HCT116 (cell line): Measurements from ENCODE around the gene STARD7. TPM values are rescaled to one million over a fixed set of nuclear protein-coding genes. Genes with fewer than 3 reads are reported as not detected.

Experiments used
- ATAC-seq: fragments of 200-7000 bp; cut with Tn5 transposase; 2 replicates; pipeline ENCODE4 v1.9.1; 2020; ENCODE audit warnings: mild to moderate bottlenecking, moderate library complexity
- BruUV-seq: library from RNA; stranded (reverse); fragments of 400-500 nt; replicated peaks from 2 replicates; lab custom pipeline; 2021; lab: Mats Ljungman, UMichigan
- CTCF ChIA-PET: fragments of 300-600 bp; sonication (Branson Sonifier 250); formaldehyde crosslinking; loops from one replicate; lab custom pipeline; 2021; ENCODE audit warnings: antibody characterized with exemption; lab: Charles Lee
- POLR2A ChIA-PET: fragments of 300-600, 350-600 bp; sonication (Branson Sonifier 250); formaldehyde crosslinking; loops from one replicate; lab custom pipeline; 2021; ENCODE audit warnings: antibody characterized with exemption; lab: Charles Lee
- RAD21 ChIA-PET, 2 experiments: fragments of 300-600 bp; sonication (Branson Sonifier 250); formaldehyde crosslinking; loops; one replicate each; lab custom pipeline; 2023; ENCODE audit warnings: low total read pairs in 2 of 2; ENCODE audit not compliant: uncharacterized antibody in 2 of 2, unreplicated experiment in 2 of 2, low non-redundant PET in 1 of 2; lab: Charles Lee
- DNase-seq: peaks from one replicate; pipeline ENCODE4 v3.0.0-alpha.2; 2010; ENCODE audit warnings: low read depth, low spot score
- H2AFZ ChIP-seq: fragments of 200-600 bp; shearing (Covaris generic), sonication (generic); 2 replicates; pipeline ENCODE4 v1.6.1; 2017; ENCODE audit warnings: low read depth, mixed run types, mixed read lengths, antibody characterized with exemption, low read length; ENCODE audit not compliant: poor library complexity, severe bottlenecking
- H3K27ac ChIP-seq: 2 replicates; pipeline ENCODE4 v1.5.1; 2012; ENCODE audit warnings: low read depth, low read length
- H3K27me3 ChIP-seq: fragments of 200-600 bp; sonication (generic); 2 replicates; pipeline ENCODE4 v1.6.1; 2016; ENCODE audit warnings: mixed run types, low read length, mixed read lengths; ENCODE audit not compliant: insufficient read depth
- H3K36me3 ChIP-seq, 2 experiments: fragments of 200-500 bp in 1 of 2; fragments of 200-600 bp in 1 of 2; sonication (Bioruptor generic) in 1 of 2; sonication (generic) in 1 of 2; 2 replicates each; pipeline versions ENCODE4 v1.5.1 to v1.6.1; 2014 to 2016; ENCODE audit warnings: low read length in 2 of 2, inconsistent platforms in 1 of 2, mixed read lengths in 1 of 2, mixed run types in 1 of 2; ENCODE audit not compliant: insufficient read depth in 2 of 2, control insufficient read depth in 1 of 2
- H3K4me1 ChIP-seq, 2 experiments: fragments of 200-600 bp in 1 of 2; sonication (generic) in 1 of 2; 2 replicates each; pipeline versions ENCODE4 v1.5.1 to v1.6.1; 2012 to 2017; ENCODE audit warnings: low read length in 2 of 2, inconsistent platforms in 1 of 2, mild to moderate bottlenecking in 1 of 2, mixed read lengths in 1 of 2, mixed run types in 1 of 2, moderate library complexity in 1 of 2; ENCODE audit not compliant: insufficient read depth in 2 of 2, control insufficient read depth in 1 of 2
- H3K4me2 ChIP-seq: fragments of 200-600 bp; sonication (generic); 2 replicates; pipeline ENCODE4 v1.6.1; 2017; ENCODE audit warnings: mixed run types, low read length, mixed read lengths
- H3K4me3 ChIP-seq, 2 experiments: fragments of 200-600 bp in 1 of 2; sonication (generic) in 1 of 2; replicated peaks in 1 of 2; 2 replicates each; pipeline ENCODE4 v1.5.1; 2011 to 2016; ENCODE audit warnings: low read length in 2 of 2, control low read depth in 1 of 2, low read depth in 1 of 2, mild to moderate bottlenecking in 1 of 2, mixed read lengths in 1 of 2, mixed run types in 1 of 2
- H3K79me2 ChIP-seq: fragments of 200-600 bp; sonication (generic); 2 replicates; pipeline ENCODE4 v1.6.1; 2017; ENCODE audit warnings: mild to moderate bottlenecking, mixed run types, low read length, moderate library complexity, mixed read lengths; ENCODE audit not compliant: insufficient read depth
- H3K9ac ChIP-seq: fragments of 200-600 bp; sonication (generic); 2 replicates; pipeline ENCODE4 v1.6.1; 2016; ENCODE audit warnings: low read length, mixed read lengths
- H3K9me2 ChIP-seq: fragments of 200-600 bp; sonication (generic), shearing (Covaris generic); 2 replicates; pipeline ENCODE4 v1.6.1; 2017; ENCODE audit warnings: mixed run types, mild to moderate bottlenecking, moderate library complexity; ENCODE audit not compliant: insufficient read depth
- H3K9me3 ChIP-seq, 2 experiments: fragments of 200-500 bp in 1 of 2; fragments of 200-600 bp in 1 of 2; sonication (Bioruptor generic) in 1 of 2; sonication (generic) in 1 of 2; 2 replicates each; pipeline ENCODE4 v1.6.1; 2014 to 2017; ENCODE audit warnings: low read length in 2 of 2, mixed read lengths in 2 of 2, inconsistent platforms in 1 of 2, low read depth in 1 of 2, mild to moderate bottlenecking in 1 of 2, mixed run types in 1 of 2, moderate library complexity in 1 of 2; ENCODE audit not compliant: control insufficient read depth in 1 of 2, insufficient read depth in 1 of 2
- H4K20me1 ChIP-seq: fragments of 200-600 bp; sonication (generic), shearing (Covaris generic); 2 replicates; pipeline ENCODE4 v1.6.1; 2017; ENCODE audit warnings: mixed run types, mild to moderate bottlenecking, moderate library complexity; ENCODE audit not compliant: insufficient read depth
- ELF1 ChIP-seq: IDR thresholded peaks from 2 replicates; pipeline ENCODE4 v1.6.1; 2012; ENCODE audit warnings: low read depth, borderline replicate concordance
- FOSL1 ChIP-seq: IDR thresholded peaks from 2 replicates; pipeline ENCODE4 v1.6.1; 2012; ENCODE audit warnings: low read depth
- intact Hi-C: fragments of 100-400 bp; cut with micrococcal nuclease; formaldehyde crosslinking; loops from 2 replicates; pipeline ENCODE4 v1.10.0; 2022
- total RNA-seq: library from RNA; stranded (reverse); gene quantifications from one replicate; pipeline ENCODE4 v1.2.1, GENCODE V29; 2021; ENCODE audit not compliant: unreplicated experiment
- TF ChIP-seq, protein P1 (sequence below): IDR thresholded peaks from 2 replicates; pipeline ENCODE4 v1.6.1; 2011; ENCODE audit warnings: mild to moderate bottlenecking, low read length, moderate library complexity; ENCODE audit not compliant: insufficient replicate concordance; ENCODE audit errors: extremely low read depth
- TF ChIP-seq, protein P2 (sequence below): IDR thresholded peaks from 2 replicates; pipeline ENCODE4 v1.6.1; 2012; ENCODE audit warnings: low read depth

The STARD7 gene
- total RNA-seq, 1 experiment from 2014 or later, result 160 TPM

DNA sequence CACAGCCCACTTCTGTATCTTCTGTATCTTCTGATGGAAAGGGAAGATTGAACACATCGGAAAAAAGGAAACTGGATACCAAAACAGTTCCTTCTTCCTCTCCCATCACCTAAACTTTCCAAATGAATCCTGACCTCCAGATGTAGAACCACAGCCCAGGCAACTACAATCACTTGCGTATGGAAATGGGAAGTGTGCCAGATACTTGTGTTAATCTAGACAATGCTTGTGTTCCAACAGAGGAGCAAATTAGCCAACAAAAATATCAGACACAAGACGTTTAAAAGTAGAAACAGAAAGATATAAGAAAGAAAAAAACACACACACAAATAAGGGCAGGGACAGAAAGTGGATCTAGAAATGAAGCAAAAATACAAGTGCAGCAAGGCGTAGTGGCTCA lies 32.0 kb downstream of the STARD7 start:
- no TSS peak for BruUV-seq
- H3K79me2 ChIP-seq, result no peaks in the 10 kb centered on the region
- ChIA-PET RAD21 (no interaction called here), CTCF (no interaction called here), POLR2A (no interaction called here)
- ATAC-seq, result no peak
- DNase-seq, result no peak
- TF ChIP-seq, protein P1, sequence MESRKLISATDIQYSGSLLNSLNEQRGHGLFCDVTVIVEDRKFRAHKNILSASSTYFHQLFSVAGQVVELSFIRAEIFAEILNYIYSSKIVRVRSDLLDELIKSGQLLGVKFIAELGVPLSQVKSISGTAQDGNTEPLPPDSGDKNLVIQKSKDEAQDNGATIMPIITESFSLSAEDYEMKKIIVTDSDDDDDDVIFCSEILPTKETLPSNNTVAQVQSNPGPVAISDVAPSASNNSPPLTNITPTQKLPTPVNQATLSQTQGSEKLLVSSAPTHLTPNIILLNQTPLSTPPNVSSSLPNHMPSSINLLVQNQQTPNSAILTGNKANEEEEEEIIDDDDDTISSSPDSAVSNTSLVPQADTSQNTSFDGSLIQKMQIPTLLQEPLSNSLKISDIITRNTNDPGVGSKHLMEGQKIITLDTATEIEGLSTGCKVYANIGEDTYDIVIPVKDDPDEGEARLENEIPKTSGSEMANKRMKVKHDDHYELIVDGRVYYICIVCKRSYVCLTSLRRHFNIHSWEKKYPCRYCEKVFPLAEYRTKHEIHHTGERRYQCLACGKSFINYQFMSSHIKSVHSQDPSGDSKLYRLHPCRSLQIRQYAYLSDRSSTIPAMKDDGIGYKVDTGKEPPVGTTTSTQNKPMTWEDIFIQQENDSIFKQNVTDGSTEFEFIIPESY, result no peak
- TF ChIP-seq, protein P2, sequence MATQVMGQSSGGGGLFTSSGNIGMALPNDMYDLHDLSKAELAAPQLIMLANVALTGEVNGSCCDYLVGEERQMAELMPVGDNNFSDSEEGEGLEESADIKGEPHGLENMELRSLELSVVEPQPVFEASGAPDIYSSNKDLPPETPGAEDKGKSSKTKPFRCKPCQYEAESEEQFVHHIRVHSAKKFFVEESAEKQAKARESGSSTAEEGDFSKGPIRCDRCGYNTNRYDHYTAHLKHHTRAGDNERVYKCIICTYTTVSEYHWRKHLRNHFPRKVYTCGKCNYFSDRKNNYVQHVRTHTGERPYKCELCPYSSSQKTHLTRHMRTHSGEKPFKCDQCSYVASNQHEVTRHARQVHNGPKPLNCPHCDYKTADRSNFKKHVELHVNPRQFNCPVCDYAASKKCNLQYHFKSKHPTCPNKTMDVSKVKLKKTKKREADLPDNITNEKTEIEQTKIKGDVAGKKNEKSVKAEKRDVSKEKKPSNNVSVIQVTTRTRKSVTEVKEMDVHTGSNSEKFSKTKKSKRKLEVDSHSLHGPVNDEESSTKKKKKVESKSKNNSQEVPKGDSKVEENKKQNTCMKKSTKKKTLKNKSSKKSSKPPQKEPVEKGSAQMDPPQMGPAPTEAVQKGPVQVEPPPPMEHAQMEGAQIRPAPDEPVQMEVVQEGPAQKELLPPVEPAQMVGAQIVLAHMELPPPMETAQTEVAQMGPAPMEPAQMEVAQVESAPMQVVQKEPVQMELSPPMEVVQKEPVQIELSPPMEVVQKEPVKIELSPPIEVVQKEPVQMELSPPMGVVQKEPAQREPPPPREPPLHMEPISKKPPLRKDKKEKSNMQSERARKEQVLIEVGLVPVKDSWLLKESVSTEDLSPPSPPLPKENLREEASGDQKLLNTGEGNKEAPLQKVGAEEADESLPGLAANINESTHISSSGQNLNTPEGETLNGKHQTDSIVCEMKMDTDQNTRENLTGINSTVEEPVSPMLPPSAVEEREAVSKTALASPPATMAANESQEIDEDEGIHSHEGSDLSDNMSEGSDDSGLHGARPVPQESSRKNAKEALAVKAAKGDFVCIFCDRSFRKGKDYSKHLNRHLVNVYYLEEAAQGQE, result no peak
- TF ChIP-seq FOSL1, result no peak
- no peak for TF ChIP-seq ELF1
- no peaks in the 10 kb centered on the region for H3K9me3 ChIP-seq
- no peaks in the 10 kb centered on the region for H3K9me2 ChIP-seq
- intact Hi-C loops, result no loop called here
- peaks cover 0 to 3% of the 10 kb centered on the region in 2 experiments; a peak in 1 of 4 replicates for H3K4me1 ChIP-seq
- no peak overlapping the region for H2AFZ ChIP-seq
- H3K4me2 ChIP-seq, result no peak overlapping the region
- no peaks in the 10 kb centered on the region for H4K20me1 ChIP-seq
- no peaks in the 10 kb centered on the region for H3K36me3 ChIP-seq
- no peak overlapping the region for H3K27ac ChIP-seq
- H3K27me3 ChIP-seq, result no peaks in the 10 kb centered on the region
- H3K4me3 ChIP-seq, result no peak overlapping the region
- H3K9ac ChIP-seq, result no peak overlapping the region
